Lung (tissue), 12 donors: ENCODE data around the gene CCDC24. TPM values are rescaled to one million over a fixed set of nuclear protein-coding genes. Genes with fewer than 3 reads are reported as not detected.

Source experiments
- ATAC-seq: fragments of 200-7000 bp; cut with Tn5 transposase; one replicate; pipeline ENCODE4 v1.9.1; 2020; ENCODE audit warnings: moderate number of reproducible peaks; ENCODE audit not compliant: insufficient read depth, low FRiP score
- DNase-seq, 3 donors: peaks; one replicate each; pipeline ENCODE4 v3.0.0-alpha.2; 2013 to 2017
- H3K27ac ChIP-seq, 2 donors: one replicate each; pipeline ENCODE4 v1.5.1; 2013; ENCODE audit warnings: mild to moderate bottlenecking in 2 of 2, moderate library complexity in 2 of 2, control low read depth in 1 of 2, inconsistent platforms in 1 of 2, low read depth in 1 of 2, low read length in 1 of 2
- H3K27me3 ChIP-seq, 3 donors: one replicate each; pipeline ENCODE4 v1.5.1; 2013; ENCODE audit warnings: low read length in 2 of 3; ENCODE audit not compliant: control insufficient read depth in 3 of 3, insufficient read depth in 3 of 3
- H3K36me3 ChIP-seq, 4 donors: one replicate each; pipeline ENCODE4 v1.5.1; 2013; ENCODE audit warnings: low read length in 4 of 4, mild to moderate bottlenecking in 1 of 4, moderate library complexity in 1 of 4; ENCODE audit not compliant: control insufficient read depth in 4 of 4, insufficient read depth in 4 of 4
- H3K4me1 ChIP-seq, 5 donors: one replicate each; pipeline ENCODE4 v1.5.1; 2013; ENCODE audit warnings: low read length in 5 of 5, mild to moderate bottlenecking in 2 of 5, moderate library complexity in 1 of 5; ENCODE audit not compliant: control insufficient read depth in 5 of 5, insufficient read depth in 5 of 5
- H3K4me3 ChIP-seq: one replicate; pipeline ENCODE4 v1.5.1; 2013; ENCODE audit warnings: mild to moderate bottlenecking, control low read depth, moderate library complexity
- H3K9ac ChIP-seq, 2 donors: one replicate each; pipeline ENCODE4 v1.5.1; 2013; ENCODE audit warnings: low read length in 2 of 2, control low read depth in 1 of 2; ENCODE audit not compliant: insufficient read depth in 1 of 2
- H3K9me3 ChIP-seq, 4 donors: one replicate each; pipeline ENCODE4 v1.5.1; 2013; ENCODE audit warnings: low read length in 3 of 4, mild to moderate bottlenecking in 1 of 4, moderate library complexity in 1 of 4; ENCODE audit not compliant: control insufficient read depth in 4 of 4, insufficient read depth in 3 of 4
- CTCF ChIP-seq: IDR thresholded peaks from 2 replicates; pipeline ENCODE4 v1.5.1; 2012; ENCODE audit warnings: mild to moderate bottlenecking; ENCODE audit errors: control extremely low read depth, extremely low read depth
- WGBS, 2 donors: extraction: QIAGEN DNeasy Blood & Tissue Kit; methylation state at CpG; one replicate each; pipeline ENCODE4 v1.1.7; 2013; 5-methylcytosine and 5-hydroxymethylcytosine counted together
- polyA plus RNA-seq, 2 donors: library from polyadenylated mRNA; stranded (reverse); fragments of 200-250 nt; gene quantifications; one replicate each; pipeline ENCODE4 v1.2.1, GENCODE V29; 2013
- total RNA-seq, 2 donors: library from RNA; depleted of rRNA in 1 of 2; stranded (reverse); fragments of >200 nt in 1 of 2; gene quantifications; one replicate each; pipeline ENCODE4 v1.2.1, GENCODE V29; 2014 to 2021
- donor health status: control.
- donor health status: control.
- donor health status: Bipolar disorder and iron deficiency.
- donor health status: healthy.
- donor health status: DM: yes; HTN: yes; CAD: no.

The CCDC24 gene
- total and polyA plus RNA-seq, 4 donors, result 9.9 to 20.1 (median 13.2) TPM

GRCh38 chr1:44036409-44037139 is 45.2 kb downstream of the CCDC24 start:
- Histone ChIP-seq H3K4me3 (no peak overlapping the region), H3K27me3 (no peaks in the 10 kb centered on the region), H3K9ac (no peak overlapping the region), H3K36me3 (no peaks in the 10 kb centered on the region), H3K4me1 (peaks cover 0 to 39% (median 7%) of the 10 kb centered on the region in 5 donors), H3K9me3 (no peaks in the 10 kb centered on the region), H3K27ac (peak overlapping the region in 1 of 2 donors; percentile 55)
- no peak for ATAC-seq
- peak; percentile 78 to 83 (median 83) for DNase-seq
- peak; percentile 76 for TF ChIP-seq CTCF
- WGBS, 2 donors, result 20 to 37% methylated on average over 6 of the region's 6 CpGs

GRCh38 chr1:44037154-44037553 is 45.8 kb downstream of the CCDC24 start:
- H3K27ac ChIP-seq, result no peak overlapping the region
- DNase-seq (no peak), ATAC-seq (no peak)
- H3K9me3 ChIP-seq, result no peaks in the 10 kb centered on the region
- H3K36me3 ChIP-seq, result no peaks in the 10 kb centered on the region
- H3K9ac ChIP-seq, result no peak overlapping the region
- H3K4me1 ChIP-seq, result peaks cover 0 to 33% (median 4%) of the 10 kb centered on the region in 5 donors
- no peak for TF ChIP-seq CTCF
- 72 to 75% methylated on average over 5 of the region's 5 CpGs for WGBS, 2 donors
- no peaks in the 10 kb centered on the region for H3K27me3 ChIP-seq
- H3K4me3 ChIP-seq, result no peak overlapping the region

- H3K4me3 ChIP-seq, result no peak overlapping the region
- ATAC-seq (no peak), DNase-seq (no peak)
- no peaks in the 10 kb centered on the region for H3K9me3 ChIP-seq
- WGBS, 2 donors, result 85 to 89% methylated on average over 2 of the region's 2 CpGs
- TF ChIP-seq CTCF, result no peak
- no peak overlapping the region for H3K27ac ChIP-seq
- H3K4me1 ChIP-seq, result peaks cover 0 to 23% (median 4%) of the 10 kb centered on the region in 5 donors
- H3K27me3 ChIP-seq, result no peaks in the 10 kb centered on the region
- H3K9ac ChIP-seq, result no peak overlapping the region
- no peaks in the 10 kb centered on the region for H3K36me3 ChIP-seq
Measured at GRCh38 chr1:44038876-44039657, 47.7 kb downstream of the CCDC24 start.
